ENCODE measurements around the gene DGCR2. TPM values are rescaled to one million over a fixed set of nuclear protein-coding genes. Genes with fewer than 3 reads are reported as not detected.
"Not testable (repeated sequence)": the region's sequence is repeated elsewhere in the genome, so short reads cannot be mapped to it uniquely, and the experiment has no call there.

DGCR2 gene
- total RNA-seq, 6 experiments from 2014 or later, result 19.8 to 31.7 (median 24.7) TPM

DNA sequence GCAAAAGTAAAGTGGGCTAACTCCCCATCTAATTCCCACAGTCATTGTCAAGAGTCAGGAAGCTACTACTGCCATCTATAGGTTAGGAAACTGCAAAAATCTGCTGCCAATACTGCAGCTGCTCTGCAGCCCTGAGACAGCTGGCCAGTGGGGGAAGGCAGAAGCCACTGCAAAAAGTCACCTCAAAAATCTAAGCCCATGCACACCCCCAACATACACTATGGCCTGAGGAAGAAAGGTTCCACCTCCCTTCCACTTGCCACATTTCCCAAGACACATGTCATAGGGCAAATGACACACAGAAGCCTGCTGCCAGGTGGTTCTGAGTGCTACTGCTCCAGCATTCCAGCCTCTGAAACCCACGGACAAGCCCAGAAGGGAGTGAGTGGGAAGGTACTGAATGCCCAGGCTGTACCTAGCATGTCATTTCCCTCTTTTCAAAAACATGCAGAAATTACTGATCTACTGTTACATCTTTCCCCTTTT, 36.9 kb downstream of the DGCR2 start:
- no peak overlapping the region for H3K4me3 ChIP-seq
- WGBS (ENCODE audit: insufficient coverage, low coverage, low lambda C conversion rate, missing lambda C conversion rate), result 44% methylated on average over 1 of the region's 1 CpG
- intact Hi-C loops (cut with DNase I), result no loop called here
- H3K4me1 ChIP-seq, result peaks cover 0 to 6% (median 0%) of the 10 kb centered on the region in 4 donors
- DNase-seq, result peak in 1 of 3 donors; percentile 41
- H3K36me3 ChIP-seq, result peaks cover 0 to 14% (median 0%) of the 10 kb centered on the region in 4 donors
- peak overlapping the region in 1 of 3 donors; percentile 16 for H3K27ac ChIP-seq
- no peaks in the 10 kb centered on the region for H3K27me3 ChIP-seq
- peak; percentile 67 to 73 (median 70) for ATAC-seq
- TF ChIP-seq POLR2A (IDR thresholded peaks at IDR 0.05) (no peak), CTCF (IDR thresholded peaks at IDR 0.05) (peak; percentile 26 to 49 (median 43))
- H3K9me3 ChIP-seq, result no peaks in the 10 kb centered on the region

GRCh38 chr22:19084586-19084985, 37.6 kb downstream of the DGCR2 start:
- H3K36me3 ChIP-seq, result peaks cover 0 to 14% (median 0%) of the 10 kb centered on the region in 4 donors
- H3K27ac ChIP-seq; DNase-seq; ATAC-seq; H3K4me3 ChIP-seq; intact Hi-C loops (cut with DNase I); H3K27me3 ChIP-seq; H3K4me1 ChIP-seq; H3K9me3 ChIP-seq: not testable (repeated sequence)
- WGBS (ENCODE audit: insufficient coverage, low coverage, low lambda C conversion rate, missing lambda C conversion rate), result no CpG with 5 or more reads among the region's 32 CpGs

GRCh38 chr22:19084126-19084525, 38.1 kb downstream of the DGCR2 start:
- WGBS (ENCODE audit: insufficient coverage, low coverage, low lambda C conversion rate, missing lambda C conversion rate), result no CpG with 5 or more reads among the region's 30 CpGs
- H3K9me3 ChIP-seq; H3K27ac ChIP-seq; intact Hi-C loops (cut with DNase I); H3K27me3 ChIP-seq; H3K4me1 ChIP-seq; H3K4me3 ChIP-seq; ATAC-seq: not testable (repeated sequence)
- H3K36me3 ChIP-seq, result peaks cover 0 to 14% (median 0%) of the 10 kb centered on the region in 4 donors
- peak in 1 of 3 donors; percentile 45 for DNase-seq

DNA sequence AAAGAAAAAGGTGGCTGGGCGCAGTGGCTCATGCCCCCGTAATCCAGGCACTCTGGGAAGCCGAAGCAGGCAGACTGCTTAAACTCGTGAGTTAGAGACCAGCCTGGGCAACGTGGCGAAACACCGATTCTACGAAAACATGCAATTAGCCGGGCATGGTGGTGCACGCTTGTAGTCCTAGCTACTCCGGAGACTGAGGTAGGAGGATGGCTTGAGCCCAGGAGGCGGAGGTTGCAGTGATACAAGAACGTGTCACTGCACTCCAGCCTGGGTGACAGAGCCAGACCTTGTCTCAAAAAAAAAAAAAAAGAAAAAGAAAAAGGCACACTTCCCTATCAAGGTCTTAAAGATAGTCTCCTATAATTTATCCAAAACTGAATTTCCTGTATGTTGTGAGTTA, 39.4 kb downstream of the DGCR2 start:
- peaks cover 0 to 6% (median 0%) of the 10 kb centered on the region in 4 donors for H3K4me1 ChIP-seq

DNA sequence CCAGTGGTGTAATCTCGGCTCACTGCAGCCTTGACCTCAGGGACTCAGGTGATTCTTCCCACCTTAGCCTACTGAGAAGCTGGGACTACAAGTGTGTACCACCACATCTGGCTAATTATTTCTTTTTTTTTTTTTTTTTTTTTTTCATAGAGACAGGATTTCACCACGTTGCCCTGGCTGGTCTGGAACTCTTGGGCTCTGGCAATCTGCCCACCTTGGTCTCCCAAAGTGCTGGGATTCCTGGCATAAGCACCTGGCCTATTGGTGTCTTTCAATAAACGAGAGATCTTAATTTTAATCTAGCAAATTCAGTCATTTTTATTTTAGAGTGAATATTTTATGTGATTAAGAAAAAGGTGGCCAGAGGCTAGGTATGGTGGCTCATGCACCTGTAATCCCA, 40.1 kb downstream of the DGCR2 start:
- H3K27ac ChIP-seq, result no peak overlapping the region
- H3K4me3 ChIP-seq, result no peak overlapping the region
- H3K27me3 ChIP-seq, result no peaks in the 10 kb centered on the region
- DNase-seq (peak; percentile 38 to 68 (median 60)), ATAC-seq (peak in 1 of 4 donors; percentile 49)
- H3K4me1 ChIP-seq, result peaks cover 0 to 6% (median 1%) of the 10 kb centered on the region in 4 donors
- H3K9me3 ChIP-seq, result no peaks in the 10 kb centered on the region
- 40% methylated on average over 3 of the region's 3 CpGs for WGBS (ENCODE audit: insufficient coverage, low coverage, low lambda C conversion rate, missing lambda C conversion rate)
- no peak for TF ChIP-seq CTCF (IDR thresholded peaks at IDR 0.05)
- TF ChIP-seq POLR2A (IDR thresholded peaks at IDR 0.05), result no peak
- peaks cover 0 to 5% (median 0%) of the 10 kb centered on the region in 4 donors for H3K36me3 ChIP-seq
- intact Hi-C loops (cut with DNase I), result no loop called here

More for the DNA sequence above, 39.4 kb downstream of the DGCR2 start:
- DNase-seq, result peak in 1 of 3 donors; percentile 36
- Histone ChIP-seq H3K9me3 (no peaks in the 10 kb centered on the region), H3K27ac (no peak overlapping the region), H3K27me3 (no peaks in the 10 kb centered on the region), H3K4me3 (no peak overlapping the region), H3K36me3 (peaks cover 0 to 5% (median 0%) of the 10 kb centered on the region in 4 donors)
- TF ChIP-seq CTCF (IDR thresholded peaks at IDR 0.05) (no peak), POLR2A (IDR thresholded peaks at IDR 0.05) (no peak)
- intact Hi-C loops (cut with DNase I), result no loop called here
- no peak for ATAC-seq
- 82% methylated on average over 13 of the region's 13 CpGs for WGBS (ENCODE audit: insufficient coverage, low coverage, low lambda C conversion rate, missing lambda C conversion rate)
